Esophagus muscularis mucosa (tissue), 4 donors: ENCODE measurements around the gene ATP1A1. TPM values are rescaled to one million over a fixed set of nuclear protein-coding genes. Genes with fewer than 3 reads are reported as not detected.

ENCODE experiments used
- DNase-seq: peaks from one replicate; pipeline ENCODE4 v3.0.0-alpha.2; 2017; ENCODE audit errors: extremely low spot score
- H3K27ac ChIP-seq, 4 donors: fragments of 200-600 bp; sonication (generic); replicated peaks in 1 of 4; 1 replicate in 3 of 4; 2 replicates in 1 of 4; pipeline ENCODE4 v1.5.1; 2016 to 2019; ENCODE audit warnings: mild to moderate bottlenecking in 1 of 4
- H3K27me3 ChIP-seq, 4 donors: fragments of 200-600 bp; sonication (generic); one replicate each; pipeline versions ENCODE4 v1.5.1 to v1.6.0; 2016 to 2019
- H3K36me3 ChIP-seq, 4 donors: fragments of 200-600 bp; sonication (generic); one replicate each; pipeline ENCODE4 v1.5.1; 2016 to 2019
- H3K4me1 ChIP-seq, 4 donors: fragments of 200-600 bp; sonication (generic); one replicate each; pipeline ENCODE4 v1.5.1; 2016 to 2019
- H3K4me3 ChIP-seq, 4 donors: fragments of 200-600 bp; sonication (generic); 1 replicate in 2 of 4; 2 replicates in 2 of 4; pipeline ENCODE4 v1.5.1; 2016 to 2019; ENCODE audit warnings: mild to moderate bottlenecking in 4 of 4, moderate library complexity in 1 of 4
- H3K9me3 ChIP-seq, 4 donors: fragments of 200-600 bp; sonication (generic); 1 replicate in 3 of 4; 2 replicates in 1 of 4; pipeline ENCODE4 v1.5.1; 2016 to 2019
- EP300 ChIP-seq: sonication (generic); formaldehyde crosslinking; IDR thresholded peaks from one replicate; pipeline ENCODE4 v1.6.1; 2017; ENCODE audit warnings: antibody characterized with exemption
- POLR2A ChIP-seq: fragments of 450-650 bp; IDR thresholded peaks from one replicate; pipeline ENCODE4 v1.6.1; 2017; ENCODE audit warnings: antibody characterized with exemption, moderate library complexity, mild to moderate bottlenecking, low read depth
- POLR2AphosphoS5 ChIP-seq, 2 donors: sonication (generic); formaldehyde crosslinking; IDR thresholded peaks; one replicate each; pipeline ENCODE4 v1.6.1; 2017; ENCODE audit warnings: antibody characterized with exemption in 2 of 2
- WGBS: methylation state at CpG from one replicate; pipeline ENCODE4 v1.1.5; 2018; 5-methylcytosine and 5-hydroxymethylcytosine counted together
- intact Hi-C: fragments of 100-400 bp; cut with DNase I; formaldehyde crosslinking; loops from one replicate; pipeline ENCODE4 v1.15.1; 2023
- total RNA-seq, 4 donors: library from RNA; depleted of rRNA; stranded (reverse); fragments of >200 nt; gene quantifications; one replicate each; pipeline versions ENCODE4 v1.1.0 to v1.2.1, GENCODE V29; 2016
- TF ChIP-seq, protein P1 (sequence below), 3 experiments: fragments of 200-600 bp in 2 of 3; fragments of 450-650 bp in 1 of 3; sonication (generic) in 2 of 3; IDR thresholded peaks; one replicate each; pipeline ENCODE4 v1.5.1; 2017 to 2019; ENCODE audit warnings: antibody characterized with exemption in 3 of 3, mild to moderate bottlenecking in 2 of 3, moderate library complexity in 1 of 3

ATP1A1 gene
- total RNA-seq, 4 donors from 2014 or later: 90.1 to 196 (median 157) TPM

DNA sequence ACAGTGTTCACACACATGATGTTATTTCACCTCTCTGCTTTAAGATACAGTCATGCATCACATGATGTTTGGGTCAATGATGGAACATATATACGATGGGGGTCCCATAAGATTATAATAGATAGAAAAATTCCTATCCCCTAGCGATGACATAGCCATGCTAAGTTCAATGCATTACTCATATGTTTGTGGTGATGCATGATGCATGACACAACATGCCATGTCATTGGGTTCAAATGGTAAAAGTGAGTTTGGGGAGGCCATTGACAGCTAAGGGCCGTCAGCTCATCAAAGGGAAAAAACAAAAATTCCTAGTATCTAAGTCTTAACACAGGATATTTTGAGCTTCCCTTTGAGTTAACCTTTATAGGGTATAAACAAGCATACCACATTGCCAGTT lies 73.6 kb downstream of the ATP1A1 start:
- DNase-seq: no peak
- H3K4me3 ChIP-seq: no peak overlapping the region
- WGBS: 90% methylated on average over 3 of the region's 3 CpGs

DNA sequence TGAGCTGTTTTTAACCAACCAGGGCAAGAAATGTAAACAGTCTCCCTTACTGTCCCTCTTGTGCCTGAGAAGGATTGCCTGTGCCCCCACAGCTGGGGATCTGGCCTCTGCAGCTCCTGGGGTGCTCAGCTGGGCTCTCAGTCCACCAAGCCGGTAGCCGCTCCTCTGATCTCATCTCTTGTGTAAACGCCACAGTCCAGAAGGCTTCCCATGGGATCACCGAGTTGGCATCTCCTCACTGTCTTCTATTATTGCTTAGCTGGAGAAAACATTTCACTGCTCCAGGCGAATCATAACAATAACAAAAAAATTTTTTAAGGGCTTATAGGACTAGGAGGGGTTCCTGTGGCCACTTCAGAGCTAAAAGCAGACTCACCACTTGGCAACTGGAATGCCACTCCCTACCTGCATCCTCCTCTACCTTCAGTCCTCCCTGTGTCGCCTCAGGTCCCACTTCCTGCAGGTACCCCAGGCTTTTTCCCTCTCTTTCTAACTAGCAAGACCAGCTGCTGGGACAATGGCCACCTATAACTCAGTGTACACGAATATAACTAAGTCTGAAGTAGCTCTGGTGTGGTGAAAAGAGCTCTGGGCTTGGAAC lies 75.8 kb downstream of the ATP1A1 start:
- H3K36me3 ChIP-seq: no peaks in the 10 kb centered on the region
- TF ChIP-seq POLR2AphosphoS5 (IDR thresholded peaks at IDR 0.05) (no peak), EP300 (no peak), POLR2A (no peak)
- TF ChIP-seq, protein P1, sequence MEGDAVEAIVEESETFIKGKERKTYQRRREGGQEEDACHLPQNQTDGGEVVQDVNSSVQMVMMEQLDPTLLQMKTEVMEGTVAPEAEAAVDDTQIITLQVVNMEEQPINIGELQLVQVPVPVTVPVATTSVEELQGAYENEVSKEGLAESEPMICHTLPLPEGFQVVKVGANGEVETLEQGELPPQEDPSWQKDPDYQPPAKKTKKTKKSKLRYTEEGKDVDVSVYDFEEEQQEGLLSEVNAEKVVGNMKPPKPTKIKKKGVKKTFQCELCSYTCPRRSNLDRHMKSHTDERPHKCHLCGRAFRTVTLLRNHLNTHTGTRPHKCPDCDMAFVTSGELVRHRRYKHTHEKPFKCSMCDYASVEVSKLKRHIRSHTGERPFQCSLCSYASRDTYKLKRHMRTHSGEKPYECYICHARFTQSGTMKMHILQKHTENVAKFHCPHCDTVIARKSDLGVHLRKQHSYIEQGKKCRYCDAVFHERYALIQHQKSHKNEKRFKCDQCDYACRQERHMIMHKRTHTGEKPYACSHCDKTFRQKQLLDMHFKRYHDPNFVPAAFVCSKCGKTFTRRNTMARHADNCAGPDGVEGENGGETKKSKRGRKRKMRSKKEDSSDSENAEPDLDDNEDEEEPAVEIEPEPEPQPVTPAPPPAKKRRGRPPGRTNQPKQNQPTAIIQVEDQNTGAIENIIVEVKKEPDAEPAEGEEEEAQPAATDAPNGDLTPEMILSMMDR (IDR thresholded peaks at IDR 0.05): no peak
- no peaks in the 10 kb centered on the region for H3K4me1 ChIP-seq
- H3K27me3 ChIP-seq: peaks cover 0 to 14% (median 0%) of the 10 kb centered on the region in 4 donors
- H3K27ac ChIP-seq: no peak overlapping the region
- peak; percentile 29 for DNase-seq
- intact Hi-C loops: no loop called here
- no peaks in the 10 kb centered on the region for H3K9me3 ChIP-seq
- no peak overlapping the region for H3K4me3 ChIP-seq
- 71% methylated on average over 7 of the region's 7 CpGs for WGBS

More for the DNA sequence above, 73.6 kb downstream of the ATP1A1 start:
- no peaks in the 10 kb centered on the region for H3K36me3 ChIP-seq
- TF ChIP-seq POLR2A: no peak
- no peak for TF ChIP-seq EP300
- no peak for TF ChIP-seq POLR2AphosphoS5 (IDR thresholded peaks at IDR 0.05)
- TF ChIP-seq, protein P1 (IDR thresholded peaks at IDR 0.05): no peak
- no peaks in the 10 kb centered on the region for H3K9me3 ChIP-seq
- peaks cover 0 to 20% (median 0%) of the 10 kb centered on the region in 4 donors for H3K27me3 ChIP-seq
- intact Hi-C loops: no loop called here
- no peaks in the 10 kb centered on the region for H3K4me1 ChIP-seq
- no peak overlapping the region for H3K27ac ChIP-seq

DNA sequence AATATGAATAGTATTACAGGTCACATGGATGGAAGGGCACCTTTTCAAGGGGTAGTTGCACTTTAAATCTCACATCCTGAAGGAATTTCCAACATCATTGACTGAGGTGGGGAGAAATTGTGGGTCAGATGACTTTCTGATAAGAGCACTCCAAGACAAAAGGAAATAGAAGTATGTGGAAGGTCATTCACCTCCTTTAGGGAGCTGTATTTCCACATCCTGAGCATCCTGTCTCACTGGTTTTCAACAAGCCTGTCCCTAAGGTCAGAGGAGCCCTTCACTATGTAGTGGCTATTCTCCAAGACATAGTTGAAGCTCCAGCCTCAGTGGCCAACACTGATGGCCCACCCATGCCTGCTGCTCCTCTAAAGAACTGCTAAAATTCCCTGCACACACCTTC lies 76.5 kb downstream of the ATP1A1 start:
- Histone ChIP-seq H3K4me3 (no peak overlapping the region), H3K9me3 (no peaks in the 10 kb centered on the region), H3K27ac (no peak overlapping the region), H3K27me3 (peaks cover 0 to 9% (median 0%) of the 10 kb centered on the region in 4 donors), H3K4me1 (no peaks in the 10 kb centered on the region), H3K36me3 (no peaks in the 10 kb centered on the region)
- peak; percentile 64 for DNase-seq
- intact Hi-C loops: no loop called here
- no peak for TF ChIP-seq POLR2A
- TF ChIP-seq, protein P1 (IDR thresholded peaks at IDR 0.05): no peak
- no peak for TF ChIP-seq EP300
- no peak for TF ChIP-seq POLR2AphosphoS5 (IDR thresholded peaks at IDR 0.05)

DNA sequence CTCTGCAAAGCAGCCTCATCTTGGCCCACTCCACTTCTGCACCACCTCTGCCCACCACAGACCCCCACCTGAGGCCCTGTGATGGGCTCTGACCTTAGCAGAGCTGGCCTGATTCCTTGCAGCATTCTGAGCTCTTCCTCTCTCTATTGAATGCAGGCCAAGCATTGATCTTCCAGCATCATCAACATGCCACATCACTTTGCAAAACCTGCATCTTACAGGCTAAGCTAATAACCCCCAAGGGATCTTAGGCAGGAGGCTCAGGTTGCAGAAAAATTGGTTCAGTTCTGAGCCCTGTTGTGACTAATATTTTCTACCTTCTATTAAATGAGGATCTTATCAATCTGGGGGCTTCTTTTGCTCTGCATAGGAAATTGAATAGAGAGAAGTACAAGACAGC lies 78.7 kb downstream of the ATP1A1 start:
- Histone ChIP-seq H3K36me3 (no peaks in the 10 kb centered on the region), H3K4me1 (no peaks in the 10 kb centered on the region), H3K9me3 (no peaks in the 10 kb centered on the region), H3K4me3 (no peak overlapping the region), H3K27ac (no peak overlapping the region), H3K27me3 (no peaks in the 10 kb centered on the region)
- TF ChIP-seq POLR2AphosphoS5 (IDR thresholded peaks at IDR 0.05) (no peak), EP300 (no peak), POLR2A (no peak)
- TF ChIP-seq, protein P1 (IDR thresholded peaks at IDR 0.05): no peak
- DNase-seq: no peak
- intact Hi-C loops: no loop called here

DNA sequence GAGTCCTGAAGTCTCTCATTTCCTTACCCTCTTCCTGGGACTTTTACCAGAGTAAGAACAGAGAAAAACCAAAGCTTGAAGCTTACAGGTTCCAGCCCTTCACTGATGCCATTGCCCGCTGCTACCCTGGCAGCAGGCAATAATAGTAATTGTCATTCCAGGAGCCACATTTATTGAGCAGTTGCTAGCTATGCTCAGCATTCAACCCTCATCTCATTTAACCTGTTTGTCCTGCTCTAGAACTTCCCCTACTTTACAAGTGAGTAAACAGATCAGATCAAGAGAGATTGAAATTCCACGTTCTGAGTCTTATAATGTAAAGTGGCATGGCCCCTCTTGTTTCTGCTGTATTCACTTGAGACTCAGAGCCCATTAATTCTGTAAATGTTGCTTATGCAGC lies 80.4 kb downstream of the ATP1A1 start:
- Histone ChIP-seq H3K36me3 (no peaks in the 10 kb centered on the region), H3K27me3 (no peaks in the 10 kb centered on the region), H3K4me3 (no peak overlapping the region), H3K9me3 (no peaks in the 10 kb centered on the region), H3K27ac (no peak overlapping the region), H3K4me1 (no peaks in the 10 kb centered on the region)
- DNase-seq: peak; percentile 78
- 81% methylated on average over 2 of the region's 2 CpGs for WGBS
- TF ChIP-seq POLR2AphosphoS5 (IDR thresholded peaks at IDR 0.05) (no peak), EP300 (no peak), POLR2A (no peak)
- TF ChIP-seq, protein P1 (IDR thresholded peaks at IDR 0.05): no peak
- intact Hi-C loops: no loop called here
